ENCODE measurements around the gene PRPH. TPM values are rescaled to one million over a fixed set of nuclear protein-coding genes. Genes with fewer than 3 reads are reported as not detected.

The PRPH gene
- total and polyA plus RNA-seq, 9 of the 15 experiments (the other 6 are each of a cell fraction or from before 2014, with no cell fraction given): 0.27 to 1.9 (median 1.3) TPM; not detected in 1

GRCh38 chr12:49272790-49273725 is 21.9 kb upstream of the PRPH start (continued):
- TF ChIP-seq POLR2B (IDR thresholded peaks at IDR 0.05; ENCODE audit: low read depth, partially characterized antibody) (peak; percentile 84), FOS (IDR thresholded peaks at IDR 0.05; ENCODE audit: extremely low read depth, insufficient read length) (no peak), TBP (optimal IDR thresholded peaks at IDR 0.05; ENCODE audit: low read depth, low read length) (no peak), STAT6 (CRISPR knock-in tag; IDR thresholded peaks at IDR 0.05) (no peak), CREB1 (IDR thresholded peaks at IDR 0.05) (no peak; the same call in 1 of the 2 replicates), CREB1 (CRISPR knock-in tag; IDR thresholded peaks at IDR 0.05) (peak; percentile 40; the same call in 1 of the 2 replicates), PREB (CRISPR knock-in tag; IDR thresholded peaks at IDR 0.05) (0 out of 2 replicates have a peak, but pooled peaks have one; percentile 45), CHD2 (IDR thresholded peaks at IDR 0.05; ENCODE audit: low read depth, low read length) (peak; percentile 24; the same call in 1 of the 2 replicates), ATF7 (IDR thresholded peaks at IDR 0.05) (no peak), ZBTB34 (CRISPR knock-in tag; IDR thresholded peaks at IDR 0.05) (no peak), ZNF507 (tag; conservative IDR thresholded peaks at IDR 0.05) (no peak), POLR2A (conservative IDR thresholded peaks at IDR 0.05) (peak; percentile 72), POLR2G (IDR thresholded peaks at IDR 0.05; ENCODE audit: low read depth, low read length) (peak; percentile 65), ATF4 (CRISPR knock-in tag; IDR thresholded peaks at IDR 0.05) (no peak), ZNF830 (CRISPR knock-in tag; IDR thresholded peaks at IDR 0.05) (no peak), DACH1 (IDR thresholded peaks at IDR 0.05; ENCODE audit: partially characterized antibody) (no peak), PCBP1 (IDR thresholded peaks at IDR 0.05; ENCODE audit: low read depth, low read length, poor library complexity, severe bottlenecking) (no peak), SLC30A9 (CRISPR knock-in tag; IDR thresholded peaks at IDR 0.05) (no peak), ZNF408 (CRISPR knock-in tag; IDR thresholded peaks at IDR 0.05; ENCODE audit: low read depth) (no peak), CGGBP1 (CRISPR knock-in tag; IDR thresholded peaks at IDR 0.05) (no peak), THAP7 (CRISPR knock-in tag; IDR thresholded peaks at IDR 0.05) (no peak), ZFX (CRISPR knock-in tag; IDR thresholded peaks at IDR 0.05) (no peak)

All from K562 (cell line).